Measurements from ENCODE around the gene TRNT1.

The TRNT1 gene

DNA sequence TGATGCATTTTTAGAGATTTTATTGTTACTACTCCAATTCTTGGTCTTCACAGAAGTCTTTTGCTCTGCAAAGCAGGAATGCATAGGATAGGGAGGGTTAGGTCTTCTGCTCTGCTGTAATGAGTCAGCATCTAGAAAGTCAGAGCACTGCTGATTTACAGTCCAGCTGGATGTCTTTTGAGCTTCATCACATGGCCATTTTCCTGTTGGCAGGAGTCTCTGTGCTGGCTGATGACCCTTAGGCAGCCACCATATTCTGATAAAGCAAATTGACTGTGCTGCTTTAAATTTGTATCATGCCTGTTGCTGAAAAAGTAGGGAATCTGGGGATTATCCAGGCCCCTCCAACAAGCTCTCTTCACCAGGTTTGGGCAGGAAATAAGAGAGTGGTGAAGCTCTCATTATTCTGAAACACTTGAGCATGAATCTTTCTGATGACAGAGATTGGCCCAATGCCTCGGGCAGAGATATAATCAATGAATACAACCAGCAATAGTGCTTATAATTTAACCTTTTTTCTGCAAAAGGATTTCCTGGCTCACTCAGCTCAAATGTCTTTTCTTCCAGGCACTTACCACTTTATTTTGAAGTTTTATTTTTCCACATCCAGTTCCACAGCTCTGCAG lies 62.5 kb downstream of the TRNT1 start:
- H3K4me1 ChIP-seq (ENCODE audit: insufficient read depth, low read length, severe bottlenecking), result no peaks in the 10 kb centered on the region
- H3K9me3 ChIP-seq (ENCODE audit: low read length), result no peaks in the 10 kb centered on the region
- H3K4me2 ChIP-seq (ENCODE audit: low read length), result no peak overlapping the region
- H3K36me3 ChIP-seq (ENCODE audit: insufficient read depth, low read length), result no peaks in the 10 kb centered on the region
- H3K27me3 ChIP-seq (ENCODE audit: insufficient read depth, low read length), result no peaks in the 10 kb centered on the region
- no peaks in the 10 kb centered on the region for H3K79me2 ChIP-seq (ENCODE audit: insufficient read depth, low read length)
- H3K27ac ChIP-seq (ENCODE audit: low read depth, low read length, poor library complexity, severe bottlenecking), result no peak overlapping the region
- no peaks in the 10 kb centered on the region for H4K20me1 ChIP-seq (ENCODE audit: insufficient read depth, low read length)
- H2AFZ ChIP-seq (ENCODE audit: low read length), result no peak overlapping the region
- no peaks in the 10 kb centered on the region for H3K9me2 ChIP-seq (ENCODE audit: low read depth, low read length)
- H3K4me3 ChIP-seq (ENCODE audit: low read depth, low read length, poor library complexity, severe bottlenecking), result no peak overlapping the region
- TF ChIP-seq EZH2 (IDR thresholded peaks at IDR 0.05; ENCODE audit: borderline replicate concordance, low read length), result no peak
- TF ChIP-seq, protein P1, sequence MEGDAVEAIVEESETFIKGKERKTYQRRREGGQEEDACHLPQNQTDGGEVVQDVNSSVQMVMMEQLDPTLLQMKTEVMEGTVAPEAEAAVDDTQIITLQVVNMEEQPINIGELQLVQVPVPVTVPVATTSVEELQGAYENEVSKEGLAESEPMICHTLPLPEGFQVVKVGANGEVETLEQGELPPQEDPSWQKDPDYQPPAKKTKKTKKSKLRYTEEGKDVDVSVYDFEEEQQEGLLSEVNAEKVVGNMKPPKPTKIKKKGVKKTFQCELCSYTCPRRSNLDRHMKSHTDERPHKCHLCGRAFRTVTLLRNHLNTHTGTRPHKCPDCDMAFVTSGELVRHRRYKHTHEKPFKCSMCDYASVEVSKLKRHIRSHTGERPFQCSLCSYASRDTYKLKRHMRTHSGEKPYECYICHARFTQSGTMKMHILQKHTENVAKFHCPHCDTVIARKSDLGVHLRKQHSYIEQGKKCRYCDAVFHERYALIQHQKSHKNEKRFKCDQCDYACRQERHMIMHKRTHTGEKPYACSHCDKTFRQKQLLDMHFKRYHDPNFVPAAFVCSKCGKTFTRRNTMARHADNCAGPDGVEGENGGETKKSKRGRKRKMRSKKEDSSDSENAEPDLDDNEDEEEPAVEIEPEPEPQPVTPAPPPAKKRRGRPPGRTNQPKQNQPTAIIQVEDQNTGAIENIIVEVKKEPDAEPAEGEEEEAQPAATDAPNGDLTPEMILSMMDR (IDR thresholded peaks at IDR 0.05; ENCODE audit: low read length), result no peak
- no peak overlapping the region for H3K9ac ChIP-seq (ENCODE audit: low read length)
- no peaks in the 10 kb centered on the region for H3F3A ChIP-seq (ENCODE audit: insufficient read depth, low read length)

DNA sequence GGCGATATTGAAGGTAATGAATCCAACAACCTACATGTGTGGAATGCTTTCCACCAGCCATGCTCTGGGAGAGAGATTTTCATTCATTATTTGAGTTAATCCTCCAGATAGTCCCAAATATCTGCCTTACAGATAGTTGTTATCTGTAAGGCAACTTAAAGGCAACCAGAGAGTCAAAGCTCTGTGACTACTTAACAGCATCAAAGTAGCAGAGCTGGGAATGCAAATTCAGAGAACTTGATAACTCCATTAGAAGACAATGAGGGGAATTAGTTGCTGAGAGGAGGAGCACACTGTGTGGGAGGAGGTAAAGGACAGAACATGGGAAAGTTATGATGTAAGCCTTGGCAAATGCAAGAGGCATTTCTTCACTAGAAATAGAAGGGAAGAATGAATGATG lies 63.2 kb downstream of the TRNT1 start:
- Histone ChIP-seq H3K79me2 (ENCODE audit: insufficient read depth, low read length) (no peaks in the 10 kb centered on the region), H3F3A (ENCODE audit: insufficient read depth, low read length) (no peaks in the 10 kb centered on the region), H2AFZ (ENCODE audit: low read length) (no peak overlapping the region), H3K4me3 (ENCODE audit: low read depth, low read length, poor library complexity, severe bottlenecking) (no peak overlapping the region), H3K9me2 (ENCODE audit: low read depth, low read length) (no peaks in the 10 kb centered on the region), H3K27ac (ENCODE audit: low read depth, low read length, poor library complexity, severe bottlenecking) (no peak overlapping the region), H3K27me3 (ENCODE audit: insufficient read depth, low read length) (no peaks in the 10 kb centered on the region), H3K9ac (ENCODE audit: low read length) (no peak overlapping the region), H3K9me3 (ENCODE audit: low read length) (no peaks in the 10 kb centered on the region), H3K4me1 (ENCODE audit: insufficient read depth, low read length, severe bottlenecking) (no peaks in the 10 kb centered on the region), H4K20me1 (ENCODE audit: insufficient read depth, low read length) (no peaks in the 10 kb centered on the region), H3K36me3 (ENCODE audit: insufficient read depth, low read length) (no peaks in the 10 kb centered on the region), H3K4me2 (ENCODE audit: low read length) (no peak overlapping the region)
- TF ChIP-seq, protein P1 (IDR thresholded peaks at IDR 0.05; ENCODE audit: low read length), result no peak

DNA sequence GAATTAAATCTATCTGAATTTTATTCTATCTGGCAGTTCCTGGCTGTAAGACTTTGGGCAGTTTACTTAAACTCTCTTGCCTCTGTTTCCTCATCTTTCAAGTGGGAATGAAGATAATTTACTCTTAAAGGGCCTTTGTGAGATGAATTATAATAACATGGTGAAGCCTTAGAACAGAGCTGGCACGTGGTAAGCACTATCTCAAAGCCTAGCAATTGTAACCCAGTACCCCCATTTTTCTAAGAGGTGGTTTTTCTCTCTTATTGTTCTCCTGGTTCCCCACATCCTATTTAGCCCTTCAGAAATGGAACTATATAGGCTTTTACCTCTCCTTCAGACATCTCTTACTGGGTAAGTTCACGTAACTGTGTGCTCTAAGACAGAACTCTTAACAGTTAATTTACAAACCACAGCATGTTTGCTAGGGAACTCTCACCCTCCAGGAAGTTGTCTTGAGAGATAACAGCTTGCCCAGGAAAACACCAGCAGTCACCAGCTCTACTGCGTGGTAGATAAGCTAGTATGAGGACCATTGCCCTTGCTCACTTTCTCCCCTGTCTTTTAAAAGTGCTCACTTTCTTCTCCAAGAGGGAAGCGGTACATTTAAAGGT lies 65.0 kb downstream of the TRNT1 start:
- Histone ChIP-seq H2AFZ (ENCODE audit: low read length) (no peak overlapping the region), H3K79me2 (ENCODE audit: insufficient read depth, low read length) (no peaks in the 10 kb centered on the region), H3K27me3 (ENCODE audit: insufficient read depth, low read length) (no peaks in the 10 kb centered on the region), H4K20me1 (ENCODE audit: insufficient read depth, low read length) (no peaks in the 10 kb centered on the region), H3K9ac (ENCODE audit: low read length) (no peak overlapping the region), H3K9me2 (ENCODE audit: low read depth, low read length) (no peaks in the 10 kb centered on the region), H3K36me3 (ENCODE audit: insufficient read depth, low read length) (no peaks in the 10 kb centered on the region), H3K27ac (ENCODE audit: low read depth, low read length, poor library complexity, severe bottlenecking) (no peak overlapping the region), H3F3A (ENCODE audit: insufficient read depth, low read length) (no peaks in the 10 kb centered on the region), H3K4me1 (ENCODE audit: insufficient read depth, low read length, severe bottlenecking) (no peaks in the 10 kb centered on the region), H3K9me3 (ENCODE audit: low read length) (no peaks in the 10 kb centered on the region), H3K4me3 (ENCODE audit: low read depth, low read length, poor library complexity, severe bottlenecking) (no peak overlapping the region), H3K4me2 (ENCODE audit: low read length) (no peak overlapping the region)
- TF ChIP-seq EZH2 (IDR thresholded peaks at IDR 0.05; ENCODE audit: borderline replicate concordance, low read length), result no peak
- TF ChIP-seq, protein P1 (IDR thresholded peaks at IDR 0.05; ENCODE audit: low read length), result no peak

Data from OCI-LY1 (cell line).